ENCODE results near the gene MPP3. TPM values are rescaled to one million over a fixed set of nuclear protein-coding genes. Genes with fewer than 3 reads are reported as not detected.

MPP3 gene
- total RNA-seq, 1 experiment from 2014 or later, result 19.5 TPM

DNA sequence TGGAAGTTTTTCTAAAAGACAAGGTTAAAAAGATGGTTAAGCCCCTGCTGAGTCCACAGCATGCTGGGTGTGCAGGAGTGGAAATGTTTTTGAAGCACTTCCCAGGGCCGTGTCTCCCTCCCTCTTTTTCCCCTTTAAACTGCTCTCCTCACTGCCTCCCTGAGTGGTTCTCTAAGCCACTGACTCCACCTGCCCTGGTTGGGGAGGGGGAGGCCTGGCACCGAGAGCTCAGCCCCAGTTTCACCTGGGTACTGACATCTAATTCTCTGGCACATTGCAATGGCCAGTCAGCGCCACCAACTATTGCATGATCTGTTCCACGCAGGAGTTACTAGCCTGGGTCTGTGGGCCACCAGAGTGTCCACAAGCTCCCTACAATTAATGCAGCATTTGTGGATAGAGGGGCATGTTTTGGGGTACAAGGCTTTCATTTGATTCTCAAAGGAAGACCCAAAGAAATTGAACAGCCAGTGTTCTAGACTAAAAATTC, 22.7 kb downstream of the MPP3 start:
- Histone ChIP-seq H3K79me2 (ENCODE audit: insufficient read depth, low read length) (no peaks in the 10 kb centered on the region), H4K20me1 (ENCODE audit: insufficient read depth) (no peaks in the 10 kb centered on the region), H3K36me3 (ENCODE audit: control insufficient read depth in 1 of 2, insufficient read depth in 2 of 2, low read length in 2 of 2) (peaks cover 2 to 29% of the 10 kb centered on the region in 2 experiments; a peak in 3 of 4 replicates), H2AFZ (ENCODE audit: low read depth, low read length, poor library complexity, severe bottlenecking) (no peak overlapping the region), H3K9ac (ENCODE audit: low read length) (no peak overlapping the region), H3K27ac (ENCODE audit: low read depth, low read length) (no peak overlapping the region), H3K27me3 (ENCODE audit: insufficient read depth, low read length) (no peaks in the 10 kb centered on the region), H3K9me3 (ENCODE audit: control insufficient read depth in 1 of 2, insufficient read depth in 1 of 2, low read depth in 1 of 2, low read length in 2 of 2) (no peaks in the 10 kb centered on the region), H3K9me2 (ENCODE audit: insufficient read depth) (no peaks in the 10 kb centered on the region), H3K4me3 (replicated peaks in 1 of 2; ENCODE audit: low read depth in 1 of 2, low read length in 2 of 2) (no peak overlapping the region), H3K4me1 (ENCODE audit: control insufficient read depth in 1 of 2, insufficient read depth in 2 of 2, low read length in 2 of 2) (peaks cover 0 to 7% of the 10 kb centered on the region in 2 experiments; a peak in 1 of 4 replicates), H3K4me2 (ENCODE audit: low read length) (no peak overlapping the region)
- RAD21 ChIA-PET (ENCODE audit: low non-redundant PET in 1 of 2, low total read pairs in 2 of 2, uncharacterized antibody in 2 of 2, unreplicated experiment in 2 of 2), result no interaction called here
- BruUV-seq (replicated peaks), result no TSS peak
- TF ChIP-seq TCF7L2 (IDR thresholded peaks at IDR 0.05; ENCODE audit: borderline replicate concordance, extremely low read depth, insufficient read depth, insufficient read length) (no peak), SRF (IDR thresholded peaks at IDR 0.05; ENCODE audit: low read depth) (no peak), EZH2phosphoT487 (IDR thresholded peaks at IDR 0.05; ENCODE audit: borderline replicate concordance) (no peak), YY1 (IDR thresholded peaks at IDR 0.05; ENCODE audit: extremely low read depth, insufficient replicate concordance, low read depth, low read length) (no peak), ZFX (IDR thresholded peaks at IDR 0.05) (no peak)
- TF ChIP-seq, protein P1, sequence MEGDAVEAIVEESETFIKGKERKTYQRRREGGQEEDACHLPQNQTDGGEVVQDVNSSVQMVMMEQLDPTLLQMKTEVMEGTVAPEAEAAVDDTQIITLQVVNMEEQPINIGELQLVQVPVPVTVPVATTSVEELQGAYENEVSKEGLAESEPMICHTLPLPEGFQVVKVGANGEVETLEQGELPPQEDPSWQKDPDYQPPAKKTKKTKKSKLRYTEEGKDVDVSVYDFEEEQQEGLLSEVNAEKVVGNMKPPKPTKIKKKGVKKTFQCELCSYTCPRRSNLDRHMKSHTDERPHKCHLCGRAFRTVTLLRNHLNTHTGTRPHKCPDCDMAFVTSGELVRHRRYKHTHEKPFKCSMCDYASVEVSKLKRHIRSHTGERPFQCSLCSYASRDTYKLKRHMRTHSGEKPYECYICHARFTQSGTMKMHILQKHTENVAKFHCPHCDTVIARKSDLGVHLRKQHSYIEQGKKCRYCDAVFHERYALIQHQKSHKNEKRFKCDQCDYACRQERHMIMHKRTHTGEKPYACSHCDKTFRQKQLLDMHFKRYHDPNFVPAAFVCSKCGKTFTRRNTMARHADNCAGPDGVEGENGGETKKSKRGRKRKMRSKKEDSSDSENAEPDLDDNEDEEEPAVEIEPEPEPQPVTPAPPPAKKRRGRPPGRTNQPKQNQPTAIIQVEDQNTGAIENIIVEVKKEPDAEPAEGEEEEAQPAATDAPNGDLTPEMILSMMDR (IDR thresholded peaks at IDR 0.05 in 2 of 3, conservative IDR thresholded peaks at IDR 0.05 in 1 of 3; ENCODE audit: borderline replicate concordance in 1 of 3, insufficient read depth in 1 of 3, low read depth in 2 of 3, low read length in 2 of 3), result no peak
- TF ChIP-seq, protein P2, sequence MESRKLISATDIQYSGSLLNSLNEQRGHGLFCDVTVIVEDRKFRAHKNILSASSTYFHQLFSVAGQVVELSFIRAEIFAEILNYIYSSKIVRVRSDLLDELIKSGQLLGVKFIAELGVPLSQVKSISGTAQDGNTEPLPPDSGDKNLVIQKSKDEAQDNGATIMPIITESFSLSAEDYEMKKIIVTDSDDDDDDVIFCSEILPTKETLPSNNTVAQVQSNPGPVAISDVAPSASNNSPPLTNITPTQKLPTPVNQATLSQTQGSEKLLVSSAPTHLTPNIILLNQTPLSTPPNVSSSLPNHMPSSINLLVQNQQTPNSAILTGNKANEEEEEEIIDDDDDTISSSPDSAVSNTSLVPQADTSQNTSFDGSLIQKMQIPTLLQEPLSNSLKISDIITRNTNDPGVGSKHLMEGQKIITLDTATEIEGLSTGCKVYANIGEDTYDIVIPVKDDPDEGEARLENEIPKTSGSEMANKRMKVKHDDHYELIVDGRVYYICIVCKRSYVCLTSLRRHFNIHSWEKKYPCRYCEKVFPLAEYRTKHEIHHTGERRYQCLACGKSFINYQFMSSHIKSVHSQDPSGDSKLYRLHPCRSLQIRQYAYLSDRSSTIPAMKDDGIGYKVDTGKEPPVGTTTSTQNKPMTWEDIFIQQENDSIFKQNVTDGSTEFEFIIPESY (IDR thresholded peaks at IDR 0.05; ENCODE audit: extremely low read depth, insufficient replicate concordance, low read length), result no peak
- CTCF ChIA-PET, result interaction anchor here (1.6 kb wide), 1 partner anchor 36 kb away, joined by 3 read pairs; no protein-coding TSS in a partner anchor
- DNase-seq (ENCODE audit: low read depth, low spot score), result no peak
- intact Hi-C loops (cut with micrococcal nuclease), result no loop called here
- POLR2A ChIA-PET, result no interaction called here
- no peak for ATAC-seq
